Kidney (tissue), 14 donors: ENCODE data around the gene OR5K3. TPM values are rescaled to one million over a fixed set of nuclear protein-coding genes. Genes with fewer than 3 reads are reported as not detected.

Experiments used
- DNase-seq, 5 donors: peaks; one replicate each; pipeline ENCODE4 v3.0.0-alpha.2; 2013 to 2020
- FAIRE-seq: peaks from 2 replicates; lab custom pipeline; 2012; peaks lifted over from hg19 to GRCh38; lab: Jason Lieb, UNC
- H3K27ac ChIP-seq, 2 donors: one replicate each; pipeline ENCODE4 v1.7.0; 2013; ENCODE audit warnings: low read depth in 2 of 2, low read length in 2 of 2, inconsistent platforms in 1 of 2
- H3K27me3 ChIP-seq: one replicate; pipeline ENCODE4 v1.7.1; 2013; ENCODE audit warnings: low read length, inconsistent platforms; ENCODE audit not compliant: control insufficient read depth, insufficient read depth
- H3K36me3 ChIP-seq, 3 donors: one replicate each; pipeline versions ENCODE4 v1.7.0 to v1.7.1; 2013; ENCODE audit warnings: low read length in 3 of 3, control low read depth in 1 of 3, inconsistent platforms in 1 of 3; ENCODE audit not compliant: insufficient read depth in 3 of 3, control insufficient read depth in 2 of 3
- H3K4me1 ChIP-seq, 3 donors: one replicate each; pipeline versions ENCODE4 v1.7.0 to v1.7.1; 2013; ENCODE audit warnings: low read length in 3 of 3, inconsistent platforms in 1 of 3, low read depth in 1 of 3; ENCODE audit not compliant: control insufficient read depth in 2 of 3, insufficient read depth in 2 of 3
- H3K4me3 ChIP-seq, 3 donors: one replicate each; pipeline versions ENCODE4 v1.7.0 to v1.8.1; 2013; ENCODE audit warnings: low read length in 3 of 3, control low read depth in 1 of 3, inconsistent platforms in 1 of 3
- H3K9ac ChIP-seq, 3 donors: one replicate each; pipeline versions ENCODE4 v1.7.0 to v1.7.1; 2013; ENCODE audit warnings: low read length in 3 of 3, control low read depth in 1 of 3, inconsistent platforms in 1 of 3
- H3K9me3 ChIP-seq, 3 donors: one replicate each; pipeline versions ENCODE4 v1.7.0 to v1.7.1; 2013; ENCODE audit warnings: low read length in 3 of 3, control low read depth in 1 of 3, inconsistent platforms in 1 of 3; ENCODE audit not compliant: control insufficient read depth in 2 of 3, insufficient read depth in 1 of 3
- CTCF ChIP-seq: IDR thresholded peaks from 3 replicates; pipeline ENCODE4 v1.5.1; 2012; ENCODE audit warnings: mild to moderate bottlenecking, moderate library complexity, borderline replicate concordance; ENCODE audit not compliant: insufficient read depth; ENCODE audit errors: extremely low read depth
- intact Hi-C: fragments of 100-400 bp; cut with DNase I; formaldehyde crosslinking; loops from one replicate; pipeline ENCODE4 v1.11.1; 2022
- polyA plus RNA-seq: library from polyadenylated mRNA; stranded (reverse); fragments of 350-450 nt; fragmentation: Illumina TruSeq; extraction: RNeasy Lipid Tissue Mini Kit (QIAGEN cat#74804); gene quantifications from one replicate; pipeline ENCODE4 v1.2.3, GENCODE V29; 2014; ENCODE audit warnings: low read depth, low replicate concordance; ENCODE audit not compliant: insufficient read depth
- total RNA-seq: library from RNA; stranded (reverse); fragmentation: NEBNext Ultra II Directional; extraction: Animal tissue kit (Norgen Biotek cat#: 25700); gene quantifications from one replicate; pipeline ENCODE4 v1.2.1, GENCODE V29; 2021
- donor health status: control.
- donor health status: control.
- donor health status: control.
- donor health status: control.
- donor health status: control.
- donor health status: DM: yes; HTN: yes; CAD: no.
- donor health status: Normal renal cell carcinoma (clear cell type).

OR5K3 gene
- total and polyA plus RNA-seq, 2 donors from 2014 or later = not detected

GRCh38 chr3:98359993-98360675, 30.3 kb upstream of the OR5K3 start:
- peaks cover 0 to 4% (median 0%) of the 10 kb centered on the region in 3 donors for H3K9me3 ChIP-seq
- no peak for FAIRE-seq
- H3K4me3 ChIP-seq = no peak overlapping the region
- H3K9ac ChIP-seq = no peak overlapping the region
- no peak for TF ChIP-seq CTCF
- no peaks in the 10 kb centered on the region for H3K36me3 ChIP-seq
- no peaks in the 10 kb centered on the region for H3K4me1 ChIP-seq
- intact Hi-C loops = no loop called here
- no peak for DNase-seq
- no peaks in the 10 kb centered on the region for H3K27me3 ChIP-seq
- H3K27ac ChIP-seq = no peak overlapping the region

GRCh38 chr3:98360681-98361080, 29.8 kb upstream of the OR5K3 start:
- no peaks in the 10 kb centered on the region for H3K27me3 ChIP-seq
- peaks cover 0 to 4% (median 0%) of the 10 kb centered on the region in 3 donors for H3K9me3 ChIP-seq
- DNase-seq (no peak), FAIRE-seq (no peak)
- H3K9ac ChIP-seq = no peak overlapping the region
- H3K4me1 ChIP-seq = no peaks in the 10 kb centered on the region
- no peak overlapping the region for H3K4me3 ChIP-seq
- no peak for TF ChIP-seq CTCF
- intact Hi-C loops = no loop called here
- H3K27ac ChIP-seq = no peak overlapping the region
- no peaks in the 10 kb centered on the region for H3K36me3 ChIP-seq

- Histone ChIP-seq H3K27ac (no peak overlapping the region), H3K4me1 (no peaks in the 10 kb centered on the region), H3K9ac (no peak overlapping the region), H3K36me3 (no peaks in the 10 kb centered on the region), H3K4me3 (no peak overlapping the region), H3K27me3 (no peaks in the 10 kb centered on the region), H3K9me3 (peaks cover 0 to 4% (median 0%) of the 10 kb centered on the region in 3 donors)
- no peak for DNase-seq
- no peak for TF ChIP-seq CTCF
- intact Hi-C loops = no loop called here
- no peak for FAIRE-seq
Measured at GRCh38 chr3:98361289-98361688, 29.2 kb upstream of the OR5K3 start.
